ENCODE measurements around the gene TUBB4B. TPM values are rescaled to one million over a fixed set of nuclear protein-coding genes. Genes with fewer than 3 reads are reported as not detected.
A peak's percentile ranks its signal among the peaks of the same experiment; 100 is the strongest.

TUBB4B gene
- total and polyA plus RNA-seq, 3 donors from 2014 or later, result 856 to 1,777 (median 940) TPM

- whole genome bisulfite sequencing, 2 donors, result 70 to 84% methylated on average over 7 to 19 of the region's 19 CpGs
- peaks cover 36% of the 10 kb centered on the region for H3K4me1 ChIP-seq
- DNase-seq, result no peak
- intact Hi-C loops (cut with DNase I; ENCODE audit: low total_unique reads), result no loop called here
- H3K9me3 ChIP-seq, result no peaks in the 10 kb centered on the region
- no peaks in the 10 kb centered on the region for H3K27me3 ChIP-seq
- H3K36me3 ChIP-seq (ENCODE audit: low read depth, missing control alignments), result no peaks in the 10 kb centered on the region
- no peak overlapping the region for H3K27ac ChIP-seq
- no peak for TF ChIP-seq CTCF (IDR thresholded peaks at IDR 0.05)
- no peak for TF ChIP-seq POLR2A (IDR thresholded peaks at IDR 0.05)
- no peak overlapping the region for H3K4me3 ChIP-seq
Observed at GRCh38 chr9:137198051-137198901, 42.8 kb upstream of the TUBB4B start.

- Histone ChIP-seq H3K36me3 (ENCODE audit: low read depth, missing control alignments) (no peaks in the 10 kb centered on the region), H3K4me3 (no peak overlapping the region), H3K27me3 (no peaks in the 10 kb centered on the region), H3K4me1 (peaks cover 40% of the 10 kb centered on the region), H3K9me3 (no peaks in the 10 kb centered on the region), H3K27ac (no peak overlapping the region)
- DNase-seq, result no peak
- intact Hi-C loops (cut with DNase I; ENCODE audit: low total_unique reads), result no loop called here
- 56% methylated on average over 11 of the region's 11 CpGs; no CpG with 5 or more reads in 1 of the 2 donors for WGBS, 2 donors
- no peak for TF ChIP-seq POLR2A (IDR thresholded peaks at IDR 0.05)
- TF ChIP-seq CTCF (IDR thresholded peaks at IDR 0.05), result no peak
Observed at GRCh38 chr9:137198902-137199283, 42.2 kb upstream of the TUBB4B start.

- Histone ChIP-seq H3K36me3 (ENCODE audit: low read depth, missing control alignments) (no peaks in the 10 kb centered on the region), H3K27me3 (no peaks in the 10 kb centered on the region), H3K27ac (no peak overlapping the region), H3K4me3 (no peak overlapping the region), H3K4me1 (peaks cover 46% of the 10 kb centered on the region), H3K9me3 (no peaks in the 10 kb centered on the region)
- TF ChIP-seq POLR2A (IDR thresholded peaks at IDR 0.05) (no peak), CTCF (IDR thresholded peaks at IDR 0.05) (no peak)
- WGBS, 2 donors, result 2 to 8% methylated on average over 7 to 38 of the region's 51 CpGs
- intact Hi-C loops (cut with DNase I; ENCODE audit: low total_unique reads), result no loop called here
- DNase-seq, result no peak
Observed at GRCh38 chr9:137199411-137200121, 41.5 kb upstream of the TUBB4B start.

GRCh38 chr9:137200311-137201204, 40.5 kb upstream of the TUBB4B start, which contains the start of gene TPRN:
Gene TPRN (minus strand): TSS chr9:137200741. CDS start chr9:137200711, 30 bp downstream.
- intact Hi-C loops (cut with DNase I; ENCODE audit: low total_unique reads), result no loop called here
- WGBS, 2 donors, result 0% methylated on average over 34 of the region's 118 CpGs; no CpG with 5 or more reads in 1 of the 2 donors
- H3K36me3 ChIP-seq (ENCODE audit: low read depth, missing control alignments), result no peaks in the 10 kb centered on the region
- TF ChIP-seq POLR2A (IDR thresholded peaks at IDR 0.05) (no peak), CTCF (IDR thresholded peaks at IDR 0.05) (peak in 1 of 3 experiments; percentile 1)
- peak; percentile 100 for DNase-seq
- peaks cover 52% of the 10 kb centered on the region for H3K4me1 ChIP-seq
- H3K27me3 ChIP-seq, result no peaks in the 10 kb centered on the region
- H3K9me3 ChIP-seq, result no peaks in the 10 kb centered on the region
- H3K4me3 ChIP-seq, result peak within 1 kb of the TSS; percentile 64 to 72
- peak within 1 kb of the TSS; percentile 55 to 71 for H3K27ac ChIP-seq
